Calu3 (cell line): ENCODE data around the gene ARHGAP26. TPM values are rescaled to one million over a fixed set of nuclear protein-coding genes. Genes with fewer than 3 reads are reported as not detected.

Source experiments
- BruUV-seq: library from RNA; stranded (reverse); fragments of 400-500 nt; replicated peaks from 2 replicates; lab custom pipeline; 2021; lab: Mats Ljungman, UMichigan
- CTCF ChIA-PET: fragments of 300-600 bp; sonication (Branson Sonifier 250); formaldehyde crosslinking; loops from one replicate; lab custom pipeline; 2022; ENCODE audit warnings: antibody characterized with exemption; lab: Charles Lee
- DNase-seq: peaks from one replicate; pipeline ENCODE4 v3.0.0; 2022
- H3K27ac Mint-ChIP-seq: one replicate; pipeline ENCODE4 v1.8.0; 2022; ENCODE audit warnings: mixed read lengths; ENCODE audit not compliant: unreplicated experiment
- H3K27me3 Mint-ChIP-seq: one replicate; pipeline ENCODE4 v1.8.0; 2022; ENCODE audit warnings: mixed read lengths; ENCODE audit not compliant: unreplicated experiment
- H3K36me3 Mint-ChIP-seq: one replicate; pipeline ENCODE4 v1.8.0; 2022; ENCODE audit warnings: mild to moderate bottlenecking, moderate library complexity, mixed read lengths; ENCODE audit not compliant: insufficient read depth, unreplicated experiment
- H3K4me1 Mint-ChIP-seq: one replicate; pipeline ENCODE4 v1.8.0; 2022; ENCODE audit warnings: mild to moderate bottlenecking, low read depth, mixed read lengths; ENCODE audit not compliant: unreplicated experiment
- H3K4me3 Mint-ChIP-seq: one replicate; pipeline ENCODE4 v1.8.0; 2022; ENCODE audit warnings: mild to moderate bottlenecking, low read depth, moderate library complexity, mixed read lengths; ENCODE audit not compliant: unreplicated experiment
- H3K9me3 Mint-ChIP-seq: one replicate; pipeline ENCODE4 v1.8.0; 2022; ENCODE audit warnings: low read depth, mixed read lengths; ENCODE audit not compliant: unreplicated experiment
- intact Hi-C: fragments of 100-400 bp; cut with micrococcal nuclease; formaldehyde crosslinking; loops from one replicate; pipeline ENCODE4 v1.10.0; 2022; ENCODE audit not compliant: unreplicated experiment
- total RNA-seq: library from RNA; stranded (reverse); gene quantifications from 2 replicates; pipeline ENCODE4 v1.2.3, GENCODE V29; 2022
- TF ChIP-seq, protein P1 (sequence below): fragments of 200-600 bp; IDR thresholded peaks from one replicate; pipeline ENCODE4 v1.8.0; 2022; ENCODE audit warnings: antibody characterized with exemption; ENCODE audit not compliant: unreplicated experiment

ARHGAP26 gene
- total RNA-seq, 1 experiment from 2014 or later: 118 TPM

DNA sequence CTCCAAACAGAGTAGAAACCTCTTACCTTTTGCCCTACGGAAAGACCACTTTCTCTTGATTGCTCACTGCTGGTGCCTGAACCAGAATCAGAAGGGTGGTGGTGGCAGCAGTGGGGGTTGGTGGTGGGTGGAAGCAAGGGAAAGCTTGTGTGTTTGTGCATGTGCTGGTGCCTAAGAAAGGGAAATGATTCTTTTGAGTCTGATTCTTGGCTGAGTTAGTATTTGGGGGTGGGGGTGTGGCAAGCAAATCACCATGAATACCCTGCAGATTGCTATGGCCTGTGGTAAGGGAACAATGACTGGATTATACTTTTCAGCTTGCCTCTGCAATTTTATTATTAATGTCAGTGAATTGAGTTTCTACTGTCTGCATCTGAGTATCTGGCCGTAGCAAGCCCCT, 106.6 kb downstream of the ARHGAP26 start:
- no peak for DNase-seq
- TF ChIP-seq, protein P1, sequence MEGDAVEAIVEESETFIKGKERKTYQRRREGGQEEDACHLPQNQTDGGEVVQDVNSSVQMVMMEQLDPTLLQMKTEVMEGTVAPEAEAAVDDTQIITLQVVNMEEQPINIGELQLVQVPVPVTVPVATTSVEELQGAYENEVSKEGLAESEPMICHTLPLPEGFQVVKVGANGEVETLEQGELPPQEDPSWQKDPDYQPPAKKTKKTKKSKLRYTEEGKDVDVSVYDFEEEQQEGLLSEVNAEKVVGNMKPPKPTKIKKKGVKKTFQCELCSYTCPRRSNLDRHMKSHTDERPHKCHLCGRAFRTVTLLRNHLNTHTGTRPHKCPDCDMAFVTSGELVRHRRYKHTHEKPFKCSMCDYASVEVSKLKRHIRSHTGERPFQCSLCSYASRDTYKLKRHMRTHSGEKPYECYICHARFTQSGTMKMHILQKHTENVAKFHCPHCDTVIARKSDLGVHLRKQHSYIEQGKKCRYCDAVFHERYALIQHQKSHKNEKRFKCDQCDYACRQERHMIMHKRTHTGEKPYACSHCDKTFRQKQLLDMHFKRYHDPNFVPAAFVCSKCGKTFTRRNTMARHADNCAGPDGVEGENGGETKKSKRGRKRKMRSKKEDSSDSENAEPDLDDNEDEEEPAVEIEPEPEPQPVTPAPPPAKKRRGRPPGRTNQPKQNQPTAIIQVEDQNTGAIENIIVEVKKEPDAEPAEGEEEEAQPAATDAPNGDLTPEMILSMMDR: no peak
- peaks cover 71% of the 10 kb centered on the region for H3K4me1 Mint-ChIP-seq
- no peak overlapping the region for H3K4me3 Mint-ChIP-seq
- H3K27ac Mint-ChIP-seq: no peak overlapping the region
- CTCF ChIA-PET: interaction anchor here (0.6 to 1.3 kb wide), 5 partner anchors 90 to 570 kb away, joined by 3 read pairs; no protein-coding TSS in a partner anchor
- no peaks in the 10 kb centered on the region for H3K9me3 Mint-ChIP-seq
- peaks cover 34% of the 10 kb centered on the region for H3K36me3 Mint-ChIP-seq
- no peaks in the 10 kb centered on the region for H3K27me3 Mint-ChIP-seq
- no TSS peak for BruUV-seq
- intact Hi-C loops: no loop called here

DNA sequence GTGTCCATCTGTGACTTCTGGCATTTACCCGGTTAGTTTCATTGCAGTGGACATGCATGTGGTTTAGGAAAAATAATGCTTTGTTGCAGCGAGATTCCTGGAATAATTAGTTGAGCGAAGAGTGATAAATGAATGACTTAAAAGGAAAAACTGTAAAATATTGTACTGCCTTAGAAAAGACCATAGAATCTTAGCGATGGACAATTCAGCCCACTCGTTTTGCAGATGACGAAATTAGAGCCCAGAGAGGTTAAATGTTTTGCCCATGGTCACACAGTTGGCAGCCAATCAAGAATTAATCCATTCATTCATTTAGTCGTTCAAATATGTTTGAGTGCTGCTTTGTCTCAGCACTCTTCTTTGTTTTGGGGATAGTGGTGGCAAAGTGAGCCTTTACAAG, 107.9 kb downstream of the ARHGAP26 start:
- H3K36me3 Mint-ChIP-seq: peaks cover 34% of the 10 kb centered on the region
- intact Hi-C loops: no loop called here
- H3K27ac Mint-ChIP-seq: peak overlapping the region; percentile 29
- H3K4me1 Mint-ChIP-seq: peaks cover 59% of the 10 kb centered on the region
- BruUV-seq: no TSS peak
- H3K27me3 Mint-ChIP-seq: no peaks in the 10 kb centered on the region
- no peak for DNase-seq
- CTCF ChIA-PET: interaction anchor here (1.0 to 5.0 kb wide), 4 partner anchors 10 to 165 kb away, joined by 3 to 31 read pairs (median 12); no protein-coding TSS in a partner anchor
- no peaks in the 10 kb centered on the region for H3K9me3 Mint-ChIP-seq
- H3K4me3 Mint-ChIP-seq: no peak overlapping the region
- TF ChIP-seq, protein P1: no peak

DNA sequence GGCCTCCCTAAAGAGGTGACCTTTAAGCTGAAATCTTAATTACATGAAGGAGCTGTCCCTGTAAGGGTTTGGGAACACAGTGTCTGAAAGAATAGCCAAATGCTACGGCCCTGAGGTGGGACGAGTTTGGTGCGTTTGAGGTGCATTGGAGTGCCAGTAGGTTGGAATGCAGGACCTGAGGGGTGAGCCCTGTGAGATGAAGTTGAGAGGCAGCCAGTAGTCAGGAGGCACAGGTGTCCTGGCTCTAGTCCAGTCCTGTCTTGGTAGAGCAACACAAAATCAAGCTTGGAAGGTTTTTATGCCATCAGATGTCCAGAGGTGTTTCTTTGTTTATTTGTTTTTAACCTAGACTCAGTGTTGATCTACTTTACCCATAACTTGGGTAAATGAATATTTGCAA, 108.5 kb downstream of the ARHGAP26 start:
- Mint-ChIP-seq H3K27me3 (no peaks in the 10 kb centered on the region), H3K4me1 (peaks cover 54% of the 10 kb centered on the region), H3K9me3 (no peaks in the 10 kb centered on the region), H3K27ac (peak overlapping the region; percentile 29), H3K4me3 (no peak overlapping the region), H3K36me3 (peaks cover 35% of the 10 kb centered on the region)
- BruUV-seq: no TSS peak
- intact Hi-C loops: no loop called here
- TF ChIP-seq, protein P1: no peak
- no peak for DNase-seq
- CTCF ChIA-PET: interaction anchor here (0.9 to 5.0 kb wide), 6 partner anchors 10 to 165 kb away, joined by 3 to 31 read pairs (median 12); partner anchors contain the start of gene ARHGAP26

DNA sequence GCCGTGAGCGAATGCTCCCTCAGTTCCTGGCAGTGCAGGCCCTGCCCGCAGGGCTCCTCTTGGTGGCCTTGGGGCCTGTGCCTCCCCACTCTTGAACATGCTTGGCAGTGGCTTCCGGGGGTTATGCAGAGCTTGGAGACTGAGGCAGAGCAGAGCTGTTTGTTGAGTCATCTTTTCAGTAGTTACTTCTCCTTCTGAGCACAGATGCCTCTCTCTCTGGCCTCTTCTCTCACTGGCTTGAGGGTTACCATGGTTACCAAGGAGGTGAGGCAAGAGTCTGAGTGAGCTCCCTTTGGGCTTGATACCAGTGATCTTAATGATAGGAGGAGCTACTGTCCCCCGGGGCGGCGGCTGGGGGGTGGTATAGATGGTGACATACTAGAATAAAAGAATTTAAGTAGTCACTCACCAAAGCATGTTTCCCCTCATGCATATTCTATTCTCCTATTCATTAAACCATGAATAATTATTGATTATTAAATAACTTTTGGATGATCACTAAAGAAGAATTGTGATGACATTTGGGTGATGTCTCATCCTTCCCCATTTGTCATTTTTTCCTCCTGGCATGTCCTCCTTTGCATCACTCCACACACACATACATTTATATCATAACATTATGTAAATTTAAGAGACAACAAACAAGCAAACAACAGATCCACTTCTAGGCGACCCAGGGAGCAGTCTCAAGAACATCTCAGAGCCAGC, 111.1 kb downstream of the ARHGAP26 start:
- peaks cover 42% of the 10 kb centered on the region for H3K4me1 Mint-ChIP-seq
- DNase-seq: no peak
- intact Hi-C loops: loop anchor here (2.0 kb wide), 1 partner anchor 110 kb away; the partner anchor contains the start of gene ARHGAP26
- no peak overlapping the region for H3K4me3 Mint-ChIP-seq
- TF ChIP-seq, protein P1: no peak
- H3K36me3 Mint-ChIP-seq: peaks cover 33% of the 10 kb centered on the region
- no TSS peak for BruUV-seq
- H3K27ac Mint-ChIP-seq: no peak overlapping the region
- H3K9me3 Mint-ChIP-seq: no peaks in the 10 kb centered on the region
- no peaks in the 10 kb centered on the region for H3K27me3 Mint-ChIP-seq
- CTCF ChIA-PET: interaction anchor here (1.0 to 5.0 kb wide), 8 partner anchors 10 to 168 kb away, joined by 3 to 31 read pairs (median 11); partner anchors contain the start of gene ARHGAP26
